Prostate gland (tissue), 2 donors: ENCODE measurements around the gene TMEM41B.

Experiments
- CTCF ChIP-seq, 4 experiments: fragments of 200-600 bp in 2 of 4; fragments of 450-650 bp in 2 of 4; sonication (generic) in 2 of 4; IDR thresholded peaks; 1 replicate in 3 of 4; 2 replicates in 1 of 4; pipeline ENCODE4 v1.5.1; 2016 to 2019; ENCODE audit warnings: antibody characterized with exemption in 4 of 4, mild to moderate bottlenecking in 2 of 4, moderate library complexity in 2 of 4
- POLR2AphosphoS5 ChIP-seq: sonication (generic); formaldehyde crosslinking; IDR thresholded peaks from one replicate; pipeline ENCODE4 v1.6.1; 2017; ENCODE audit warnings: antibody characterized with exemption

GRCh38 chr11:9265211-9266131 is 48.9 kb downstream of the TMEM41B start, which contains the start of gene DENND5A:
- TF ChIP-seq CTCF (IDR thresholded peaks at IDR 0.05) (peak in 1 of 4 experiments; percentile 12), POLR2AphosphoS5 (peak; percentile 49)
